GM23248 (cell line): ENCODE measurements around the gene ZNF14. TPM values are rescaled to one million over a fixed set of nuclear protein-coding genes. Genes with fewer than 3 reads are reported as not detected.
A peak's percentile ranks its signal among the peaks of the same experiment; 100 is the strongest.
"Not testable (repeated sequence)": the region's sequence is repeated elsewhere in the genome, so short reads cannot be mapped to it uniquely, and the experiment has no call there.

Source experiments
- DNase-seq: peaks from one replicate; pipeline ENCODE4 v3.0.0-alpha.2; 2015
- H2AFZ ChIP-seq: fragments of 200-600 bp; sonication (generic); 2 replicates; pipeline ENCODE4 v1.6.1; 2016; ENCODE audit warnings: antibody characterized with exemption
- H3F3A ChIP-seq: fragments of 200-600 bp; sonication (generic); 2 replicates; pipeline ENCODE4 v1.6.1; 2016; ENCODE audit warnings: mild to moderate bottlenecking, antibody characterized with exemption, mixed run types; ENCODE audit not compliant: insufficient read depth
- H3K27ac ChIP-seq: fragments of 200-600 bp; sonication (generic); 2 replicates; pipeline ENCODE4 v1.5.1; 2016; ENCODE audit warnings: mild to moderate bottlenecking
- H3K27me3 ChIP-seq: fragments of 200-600 bp; sonication (generic); replicated peaks from 2 replicates; pipeline ENCODE4 v1.6.1; 2016; ENCODE audit warnings: mild to moderate bottlenecking; ENCODE audit not compliant: insufficient read depth
- H3K36me3 ChIP-seq: fragments of 200-600 bp; sonication (generic); 2 replicates; pipeline ENCODE4 v1.6.1; 2016; ENCODE audit warnings: low read depth, mild to moderate bottlenecking
- H3K4me1 ChIP-seq: fragments of 200-600 bp; sonication (generic); 2 replicates; pipeline ENCODE4 v1.6.1; 2016; ENCODE audit warnings: mild to moderate bottlenecking; ENCODE audit not compliant: insufficient read depth
- H3K4me2 ChIP-seq: fragments of 200-600 bp; sonication (generic); one replicate; pipeline ENCODE4 v1.6.1; 2016; ENCODE audit warnings: mild to moderate bottlenecking; ENCODE audit not compliant: unreplicated experiment
- H3K4me3 ChIP-seq: fragments of 200-600 bp; sonication (generic); 2 replicates; pipeline ENCODE4 v1.5.1; 2016; ENCODE audit warnings: mild to moderate bottlenecking
- H3K79me2 ChIP-seq: fragments of 200-600 bp; sonication (generic); 2 replicates; pipeline ENCODE4 v1.6.1; 2016; ENCODE audit warnings: mild to moderate bottlenecking; ENCODE audit not compliant: insufficient read depth
- H3K9ac ChIP-seq: fragments of 200-600 bp; sonication (generic); 2 replicates; pipeline ENCODE4 v1.6.1; 2016; ENCODE audit warnings: mild to moderate bottlenecking
- H3K9me2 ChIP-seq: fragments of 200-600 bp; sonication (generic); 2 replicates; pipeline ENCODE4 v1.6.1; 2016; ENCODE audit warnings: mixed run types, mild to moderate bottlenecking, moderate library complexity; ENCODE audit not compliant: insufficient read depth
- H3K9me3 ChIP-seq: fragments of 200-600 bp; sonication (generic); one replicate; pipeline ENCODE4 v1.6.1; 2017; ENCODE audit warnings: low read depth
- H4K20me1 ChIP-seq: fragments of 200-600 bp; sonication (generic); 2 replicates; pipeline ENCODE4 v1.6.0; 2016; ENCODE audit not compliant: insufficient read depth
- EZH2 ChIP-seq: fragments of 200-600 bp; sonication (generic); IDR thresholded peaks from 2 replicates; pipeline ENCODE4 v1.6.1; 2018; ENCODE audit warnings: antibody characterized with exemption, mild to moderate bottlenecking; ENCODE audit not compliant: insufficient read depth, poor library complexity, severe bottlenecking
- EZH2phosphoT487 ChIP-seq: fragments of 200-600 bp; sonication (generic); IDR thresholded peaks from 2 replicates; pipeline ENCODE4 v1.6.1; 2018; ENCODE audit warnings: antibody characterized with exemption, moderate library complexity, mild to moderate bottlenecking, low read depth; ENCODE audit not compliant: insufficient read depth
- WGBS, 2 experiments: methylation state at CpG; one replicate each; pipeline ENCODE4 v1.1.6; 2015 to 2017; ENCODE audit warnings: low lambda C conversion rate in 2 of 2, low coverage in 1 of 2; ENCODE audit errors: missing lambda C conversion rate in 2 of 2; 5-methylcytosine and 5-hydroxymethylcytosine counted together
- in situ Hi-C: fragments of 300-500 bp; cut with MboI; formaldehyde crosslinking; loops from 2 replicates; pipeline ENCODE4 v1.15.0; 2020
- polyA plus RNA-seq: library from polyadenylated mRNA; unstranded; fragments of >200 nt; fragmentation: Nextera tagmentation; extraction: Ambion mirVana; gene quantifications from 2 replicates; pipeline ENCODE4 v1.2.1, GENCODE V29; 2016
- total RNA-seq: library from RNA; depleted of rRNA; stranded (reverse); fragments of >200 nt; shearing (Covaris generic); gene quantifications from 2 replicates; pipeline ENCODE4 v1.2.3, GENCODE V29; 2014; rRNA removed

The ZNF14 gene
- total RNA-seq = 2.9 and 3.8 TPM in 2 replicates
- 3.2 and 3.3 TPM in 2 replicates for polyA plus RNA-seq

DNA sequence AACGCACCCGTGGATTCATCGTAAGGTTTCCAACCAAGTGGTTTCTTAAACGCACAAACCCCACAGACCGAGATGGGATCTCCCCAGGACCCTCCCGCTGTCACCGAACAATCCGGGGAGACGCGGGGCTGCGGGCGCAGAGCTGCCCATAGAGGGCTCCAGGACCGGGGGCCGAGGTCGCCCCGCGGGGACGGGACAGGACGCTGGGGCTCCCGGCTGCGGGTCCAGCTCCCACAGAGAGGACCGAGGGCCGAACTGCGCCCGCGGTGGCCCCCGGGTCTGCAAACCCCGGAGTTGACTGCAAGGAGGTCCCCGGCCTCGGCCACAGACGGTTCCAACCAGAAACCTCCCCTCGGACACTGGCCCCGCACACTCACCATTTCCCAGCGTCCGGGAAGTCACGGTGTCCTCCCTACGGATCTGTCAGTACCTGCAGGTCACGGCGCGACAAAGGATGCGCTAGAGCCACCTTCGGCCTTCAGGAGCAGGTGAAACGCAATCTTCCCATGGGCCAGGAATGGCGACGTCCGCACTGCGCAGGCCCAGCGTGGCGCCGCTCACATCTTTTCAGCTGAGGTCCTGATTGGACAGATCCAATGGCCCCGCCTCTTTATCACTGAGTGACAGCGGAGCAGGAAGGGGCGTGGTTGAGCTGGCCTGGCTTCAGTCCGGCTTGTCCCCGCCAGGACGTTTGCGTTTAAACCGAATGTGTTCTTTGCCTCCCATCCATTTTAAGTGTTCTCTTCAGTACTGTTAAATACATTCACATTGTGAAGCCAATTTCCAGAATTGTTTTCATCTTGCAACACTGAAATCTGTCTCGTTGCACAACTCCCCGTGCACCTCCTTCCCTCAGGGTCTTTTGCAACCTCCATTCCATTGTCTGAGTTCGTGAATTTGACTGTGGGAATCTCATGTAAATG is at the start of gene ZNF14:
TSS of gene ZNF14 (minus strand) at position 534 of the 923 bp plus-strand sequence. CDS start at position 380, 154 bp downstream.
- peak within 1 kb of the TSS; percentile 90 for H3K4me3 ChIP-seq
- peaks cover 13% of the 10 kb centered on the region; the same call in 1 of the 2 replicates for H3K36me3 ChIP-seq
- in situ Hi-C loops = no loop called here
- H2AFZ ChIP-seq = peak within 1 kb of the TSS; percentile 100
- no peaks in the 10 kb centered on the region for H4K20me1 ChIP-seq
- H3K27ac ChIP-seq = peak within 1 kb of the TSS; percentile 43
- DNase-seq = peak; percentile 98
- no peak for TF ChIP-seq EZH2phosphoT487
- TF ChIP-seq EZH2 = no peak
- H3K9ac ChIP-seq = peak within 1 kb of the TSS; percentile 85
- no peaks in the 10 kb centered on the region for H3F3A ChIP-seq
- H3K79me2 ChIP-seq = peaks cover 43% of the 10 kb centered on the region
- no peaks in the 10 kb centered on the region for H3K9me2 ChIP-seq
- peak within 1 kb of the TSS; percentile 92 for H3K4me2 ChIP-seq
- WGBS, 2 experiments = 2% methylated on average over 56 to 58 of the region's 61 CpGs
- no peaks in the 10 kb centered on the region for H3K9me3 ChIP-seq
- 0 out of 2 replicates have a peak, but pooled peaks cover 4% of the 10 kb centered on the region for H3K4me1 ChIP-seq
- H3K27me3 ChIP-seq = no peaks in the 10 kb centered on the region

DNA sequence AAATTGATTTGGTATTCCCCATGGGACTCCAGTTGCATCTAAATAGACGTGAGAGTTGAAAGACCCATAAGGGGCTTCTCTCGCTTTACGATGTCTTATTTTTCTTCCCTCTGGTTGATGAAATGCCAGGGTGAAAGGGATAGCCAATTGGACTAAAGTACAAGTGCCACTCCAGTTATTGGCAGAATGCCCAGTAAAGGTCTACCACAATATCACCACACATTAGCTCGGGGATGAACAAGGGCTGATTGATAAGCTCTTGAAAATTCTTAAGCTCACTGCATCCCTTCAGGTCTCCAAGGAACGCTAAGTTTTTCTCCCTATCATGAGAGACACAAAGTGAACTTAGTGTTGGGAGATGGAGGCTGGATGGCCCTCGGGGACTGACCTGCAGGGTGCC is 48.9 kb upstream of the ZNF14 start:
- H3K27me3 ChIP-seq, H3K9me3 ChIP-seq, DNase-seq, H3K9me2 ChIP-seq, H4K20me1 ChIP-seq, H3K4me2 ChIP-seq, in situ Hi-C loops, H3K36me3 ChIP-seq, H3K4me1 ChIP-seq, H3F3A ChIP-seq, H3K27ac ChIP-seq, H3K9ac ChIP-seq, H3K4me3 ChIP-seq, H2AFZ ChIP-seq: not testable (repeated sequence)
- peaks cover 81% of the 10 kb centered on the region for H3K79me2 ChIP-seq
- 94 to 97% methylated on average over 6 of the region's 6 CpGs for WGBS, 2 experiments

DNA sequence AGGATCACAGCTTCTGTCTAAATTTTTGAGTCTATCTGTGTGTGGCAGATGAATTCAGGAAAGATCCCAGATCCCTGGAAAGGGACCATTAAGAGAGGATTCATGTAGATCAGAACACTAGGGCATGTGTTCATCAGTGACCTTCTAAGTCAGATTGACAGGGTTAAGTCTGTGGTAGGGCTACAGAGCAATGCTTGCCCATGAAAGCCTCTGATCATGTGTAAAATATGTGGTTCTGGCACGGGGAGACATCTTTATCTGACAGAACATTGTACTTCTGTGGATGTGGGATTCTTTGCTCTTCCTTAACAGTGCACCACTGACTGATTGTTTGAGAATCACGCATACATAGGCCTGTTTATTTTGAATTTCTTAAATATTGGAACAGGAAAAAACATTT is 45.8 kb upstream of the ZNF14 start:
- H3K9me2 ChIP-seq = no peaks in the 10 kb centered on the region
- no peak overlapping the region for H3K9ac ChIP-seq
- no peaks in the 10 kb centered on the region for H3K27me3 ChIP-seq
- H3K36me3 ChIP-seq = no peaks in the 10 kb centered on the region
- no peak for DNase-seq
- WGBS, 2 experiments = 52 to 77% methylated on average over 2 of the region's 2 CpGs
- H3K4me2 ChIP-seq = no peak overlapping the region
- H3K4me3 ChIP-seq = no peak overlapping the region
- no peaks in the 10 kb centered on the region for H4K20me1 ChIP-seq
- TF ChIP-seq EZH2phosphoT487 (no peak), EZH2 (no peak)
- no peak overlapping the region for H2AFZ ChIP-seq
- H3K27ac ChIP-seq = no peak overlapping the region
- H3K4me1 ChIP-seq = peaks cover 11% of the 10 kb centered on the region; the same call in 1 of the 2 replicates
- in situ Hi-C loops = no loop called here
- no peaks in the 10 kb centered on the region for H3F3A ChIP-seq
- H3K9me3 ChIP-seq = no peaks in the 10 kb centered on the region
- peaks cover 71% of the 10 kb centered on the region for H3K79me2 ChIP-seq

DNA sequence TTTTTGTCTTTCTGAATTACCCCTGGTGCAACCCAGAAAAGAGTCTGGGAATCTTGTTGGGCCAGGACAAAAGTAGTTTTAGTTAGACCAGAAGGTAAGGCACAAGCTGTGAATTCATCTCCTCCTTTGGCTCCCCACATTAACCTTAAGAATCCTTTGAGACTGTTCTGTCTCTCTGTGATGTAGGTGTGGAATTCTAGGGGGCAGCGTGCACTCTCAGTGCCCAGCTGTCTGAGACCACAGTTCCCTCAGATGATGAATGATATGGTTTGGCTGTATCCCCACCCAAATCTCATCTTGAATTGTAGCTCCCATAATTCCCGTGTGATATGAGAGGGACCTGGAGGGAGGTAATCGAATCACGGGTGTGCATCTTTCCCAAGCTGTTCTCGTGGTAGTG is 44.8 kb upstream of the ZNF14 start:
- no peaks in the 10 kb centered on the region for H3K27me3 ChIP-seq
- H3K9me3 ChIP-seq = no peaks in the 10 kb centered on the region
- no peak overlapping the region for H3K9ac ChIP-seq
- no peaks in the 10 kb centered on the region for H3K36me3 ChIP-seq
- H3K4me1 ChIP-seq = peaks cover 11% of the 10 kb centered on the region; the same call in 1 of the 2 replicates
- H3K4me3 ChIP-seq = peak overlapping the region; percentile 96
- no peak for DNase-seq
- peaks cover 63% of the 10 kb centered on the region for H3K79me2 ChIP-seq
- no peak overlapping the region for H2AFZ ChIP-seq
- H3F3A ChIP-seq = no peaks in the 10 kb centered on the region
- H3K9me2 ChIP-seq = no peaks in the 10 kb centered on the region
- 68% methylated on average over 5 of the region's 5 CpGs for whole genome bisulfite sequencing, 2 experiments
- no peak overlapping the region for H3K27ac ChIP-seq
- no peaks in the 10 kb centered on the region for H4K20me1 ChIP-seq
- no peak for TF ChIP-seq EZH2
- no peak for TF ChIP-seq EZH2phosphoT487
- in situ Hi-C loops = no loop called here
- no peak overlapping the region for H3K4me2 ChIP-seq
